ENCODE measurements around the gene DPP10. TPM values are rescaled to one million over a fixed set of nuclear protein-coding genes. Genes with fewer than 3 reads are reported as not detected.

DPP10 gene
- total RNA-seq, 1 donor from 2014 or later = 73.0 TPM

GRCh38 chr2:115552726-115553125 lies 1110.3 kb downstream of the DPP10 start:
- no peak for TF ChIP-seq CTCF (IDR thresholded peaks at IDR 0.05; ENCODE audit: unreplicated experiment)
- Mint-ChIP-seq H3K9me3 (peaks cover 6% of the 10 kb centered on the region), H3K36me3 (peaks cover 2% of the 10 kb centered on the region), H3K4me1 (peaks cover 24% of the 10 kb centered on the region), H3K27me3 (ENCODE audit: low read depth) (no peaks in the 10 kb centered on the region), H3K27ac (no peak overlapping the region), H3K4me3 (no peak overlapping the region)
- DNase-seq (ENCODE audit: low spot score in 2 of 2, unreplicated experiment in 2 of 2) = no peak

- H3K27ac Mint-ChIP-seq = no peak overlapping the region
- no peak for TF ChIP-seq CTCF (IDR thresholded peaks at IDR 0.05; ENCODE audit: unreplicated experiment)
- H3K9me3 Mint-ChIP-seq = no peaks in the 10 kb centered on the region
- H3K36me3 Mint-ChIP-seq = no peaks in the 10 kb centered on the region
- H3K27me3 Mint-ChIP-seq (ENCODE audit: low read depth) = no peaks in the 10 kb centered on the region
- peaks cover 18% of the 10 kb centered on the region for H3K4me1 Mint-ChIP-seq
- no peak for DNase-seq (ENCODE audit: low spot score in 2 of 2, unreplicated experiment in 2 of 2)
- H3K4me3 Mint-ChIP-seq = no peak overlapping the region
These were observed 1111.7 kb downstream of the DPP10 start for GRCh38 chr2:115554153-115554552.

- no peak for TF ChIP-seq CTCF (IDR thresholded peaks at IDR 0.05; ENCODE audit: unreplicated experiment)
- Mint-ChIP-seq H3K27me3 (ENCODE audit: low read depth) (no peaks in the 10 kb centered on the region), H3K4me3 (no peak overlapping the region), H3K9me3 (no peaks in the 10 kb centered on the region), H3K27ac (no peak overlapping the region), H3K4me1 (peaks cover 10% of the 10 kb centered on the region), H3K36me3 (no peaks in the 10 kb centered on the region)
- DNase-seq (ENCODE audit: low spot score in 2 of 2, unreplicated experiment in 2 of 2) = no peak
These were observed 1116.3 kb downstream of the DPP10 start for GRCh38 chr2:115558725-115559124.

- Mint-ChIP-seq H3K36me3 (no peaks in the 10 kb centered on the region), H3K27me3 (ENCODE audit: low read depth) (no peaks in the 10 kb centered on the region), H3K4me3 (no peak overlapping the region), H3K9me3 (no peaks in the 10 kb centered on the region), H3K27ac (no peak overlapping the region), H3K4me1 (peaks cover 10% of the 10 kb centered on the region)
- no peak for DNase-seq (ENCODE audit: low spot score in 2 of 2, unreplicated experiment in 2 of 2)
- TF ChIP-seq CTCF (IDR thresholded peaks at IDR 0.05; ENCODE audit: unreplicated experiment) = no peak
These were observed 1118.2 kb downstream of the DPP10 start for GRCh38 chr2:115560666-115561065.

- no peaks in the 10 kb centered on the region for H3K27me3 Mint-ChIP-seq (ENCODE audit: low read depth)
- no peak for TF ChIP-seq CTCF (IDR thresholded peaks at IDR 0.05; ENCODE audit: unreplicated experiment)
These were observed 1126.2 kb downstream of the DPP10 start for GRCh38 chr2:115568643-115569042.

GRCh38 chr2:115569547-115569946 lies 1127.1 kb downstream of the DPP10 start:
- no peak overlapping the region for H3K4me3 Mint-ChIP-seq
- TF ChIP-seq CTCF (IDR thresholded peaks at IDR 0.05; ENCODE audit: unreplicated experiment) = no peak
- H3K9me3 Mint-ChIP-seq = peaks cover 12% of the 10 kb centered on the region
- no peaks in the 10 kb centered on the region for H3K27me3 Mint-ChIP-seq (ENCODE audit: low read depth)
- peaks cover 12% of the 10 kb centered on the region for H3K36me3 Mint-ChIP-seq
- H3K27ac Mint-ChIP-seq = no peak overlapping the region
- no peak for DNase-seq (ENCODE audit: low spot score in 2 of 2, unreplicated experiment in 2 of 2)
- H3K4me1 Mint-ChIP-seq = peaks cover 8% of the 10 kb centered on the region

More at GRCh38 chr2:115568643-115569042, 1126.2 kb downstream of the DPP10 start:
- DNase-seq (ENCODE audit: low spot score in 2 of 2, unreplicated experiment in 2 of 2) = no peak
- peaks cover 2% of the 10 kb centered on the region for H3K4me1 Mint-ChIP-seq
- H3K27ac Mint-ChIP-seq = peak overlapping the region; percentile 52
- H3K36me3 Mint-ChIP-seq = peaks cover 4% of the 10 kb centered on the region
- H3K9me3 Mint-ChIP-seq = peaks cover 3% of the 10 kb centered on the region
- no peak overlapping the region for H3K4me3 Mint-ChIP-seq
